Measurements from ENCODE around the gene VIPR2. TPM values are rescaled to one million over a fixed set of nuclear protein-coding genes. Genes with fewer than 3 reads are reported as not detected.

The VIPR2 gene
- total RNA-seq, 1 donor from 2014 or later, result 17.0 TPM

DNA sequence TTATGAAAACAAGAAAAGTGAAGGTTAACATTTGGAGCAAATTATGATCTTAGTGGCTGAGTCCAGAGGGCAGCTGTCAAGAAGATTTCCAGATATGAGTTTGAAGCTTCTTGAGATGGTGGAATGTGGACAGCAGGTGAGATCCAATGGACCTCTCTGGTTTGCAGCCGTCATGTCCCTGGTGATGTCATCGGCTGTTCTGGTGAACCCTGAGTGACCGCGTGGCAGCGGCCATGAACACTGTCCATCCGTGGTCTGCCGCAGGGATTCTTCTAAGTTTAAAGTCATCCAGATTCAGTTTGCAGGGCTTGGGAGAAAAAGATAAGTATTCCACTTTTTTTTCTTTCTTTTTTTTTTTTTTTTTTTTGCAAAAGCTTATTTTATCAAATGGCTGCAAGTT is 15.8 kb upstream of the VIPR2 start:
- DNase-seq (ENCODE audit: missing footprints) (no peak), ATAC-seq (no peak)
- intact Hi-C loops (cut with DNase I), result no loop called here

DNA sequence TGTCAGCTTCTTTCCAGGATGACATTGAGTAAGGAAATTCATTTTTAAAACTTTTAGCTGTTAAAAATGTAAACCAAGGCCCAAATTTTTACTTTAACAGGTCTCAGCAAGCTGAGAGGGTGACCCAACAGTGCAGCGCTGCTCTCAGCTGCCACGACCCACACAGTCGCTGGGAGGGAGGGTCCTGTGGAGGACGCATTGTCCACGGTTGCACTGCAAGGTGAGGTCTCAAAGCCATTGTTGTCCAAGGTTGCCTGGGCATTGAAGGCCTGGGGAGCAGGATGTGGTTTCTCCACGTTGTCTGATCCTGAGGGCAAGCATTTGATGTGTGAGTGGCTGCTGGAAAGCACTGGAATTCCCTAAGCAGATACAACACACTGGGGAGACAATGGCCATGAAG is 15.1 kb upstream of the VIPR2 start:
- intact Hi-C loops (cut with DNase I), result loop anchor here (5.0 kb wide), 1 partner anchor 467 kb away; no protein-coding TSS in a partner anchor
- no peak for DNase-seq (ENCODE audit: missing footprints)
- no peak for ATAC-seq

DNA sequence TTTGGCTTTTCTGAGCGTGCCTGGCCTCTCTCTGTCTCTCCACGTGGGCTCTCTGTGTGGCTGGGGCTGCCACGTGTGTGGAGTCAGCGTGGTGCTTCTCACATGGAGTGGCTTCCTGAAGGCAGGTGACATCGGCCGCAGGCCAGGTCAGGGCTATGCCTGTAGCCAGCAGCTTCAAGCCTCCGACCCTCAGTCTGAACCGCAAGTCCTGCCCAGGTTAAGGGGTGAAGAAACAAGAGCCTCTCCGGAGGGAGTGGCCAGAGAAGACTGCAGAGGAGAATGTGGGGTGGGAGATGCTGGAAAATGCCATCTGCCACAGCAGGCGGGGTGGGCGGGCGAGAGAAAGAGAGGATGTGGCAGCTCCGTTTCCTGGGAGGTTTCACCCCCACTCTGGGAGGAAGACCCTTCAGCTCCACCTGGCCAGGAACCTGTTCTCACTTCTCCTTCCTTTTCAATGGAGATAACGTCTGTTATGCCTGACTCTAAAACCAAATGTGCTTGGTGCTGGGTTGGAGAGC is 14.3 kb upstream of the VIPR2 start:
- ATAC-seq (no peak), DNase-seq (ENCODE audit: missing footprints) (no peak)
- intact Hi-C loops (cut with DNase I), result loop anchor here (5.0 kb wide), 1 partner anchor 467 kb away; no protein-coding TSS in a partner anchor

DNA sequence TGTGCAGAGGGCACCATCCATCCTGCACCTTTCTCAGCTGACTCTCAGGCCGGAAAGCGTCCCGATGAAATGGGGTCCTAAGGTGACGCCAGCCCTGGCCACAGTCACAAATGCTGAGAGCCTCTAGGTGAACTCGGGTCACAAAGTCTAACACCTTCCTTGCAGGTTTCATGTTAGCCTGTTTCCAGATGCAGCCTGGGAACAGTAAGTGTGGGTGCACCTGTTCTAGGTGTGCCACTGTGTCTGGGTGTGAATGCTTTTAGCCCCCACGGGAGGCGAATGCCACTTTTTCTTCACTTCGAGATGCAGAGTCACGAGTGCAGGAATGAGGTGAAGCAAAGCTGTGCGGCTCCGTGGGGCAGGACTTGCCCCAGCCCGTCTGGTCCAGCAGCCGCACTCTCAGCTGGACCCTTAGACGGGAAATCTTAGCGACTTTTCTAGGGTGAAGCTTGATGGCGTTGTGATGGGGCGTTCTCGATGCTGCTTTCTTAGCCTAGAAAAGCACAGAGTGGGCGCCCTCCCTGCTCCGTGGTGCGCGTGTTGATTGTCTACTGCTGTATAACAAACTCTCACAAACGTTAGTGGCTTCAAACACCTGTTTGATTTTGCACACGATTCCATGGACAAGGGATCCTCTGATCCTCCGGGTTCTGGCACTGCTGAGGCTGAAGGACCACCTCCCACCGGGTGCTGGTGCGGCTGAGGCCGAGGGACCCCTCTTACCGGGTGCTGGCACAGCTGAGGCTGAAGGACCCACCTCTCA is 13.6 kb upstream of the VIPR2 start:
- ATAC-seq, result no peak
- intact Hi-C loops (cut with DNase I), result loop anchor here (5.0 kb wide), 1 partner anchor 466 kb away; no protein-coding TSS in a partner anchor

DNA sequence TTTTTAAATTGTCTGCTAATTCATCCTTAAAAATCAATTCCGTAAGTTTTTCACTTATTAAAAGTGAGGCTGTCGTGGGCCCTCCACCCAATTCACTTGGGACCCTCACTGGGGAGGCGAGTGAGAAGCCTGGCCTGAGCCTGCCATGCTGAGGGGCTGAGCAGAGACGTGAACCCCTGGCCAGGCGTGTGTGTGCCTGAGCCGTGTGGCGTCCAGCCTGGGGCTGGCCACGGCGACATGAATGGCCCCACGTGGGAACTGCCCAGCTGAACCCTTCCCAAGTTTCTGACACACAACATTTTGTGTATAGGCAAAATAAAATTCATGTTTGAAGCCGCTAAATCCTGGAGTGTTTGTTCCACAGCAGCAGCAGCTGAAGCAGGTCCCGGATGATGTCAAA is 13.0 kb upstream of the VIPR2 start:
- no peak for ATAC-seq
- DNase-seq (ENCODE audit: missing footprints), result no peak
- intact Hi-C loops (cut with DNase I), result loop anchor here (5.0 kb wide), 1 partner anchor 465 kb away; no protein-coding TSS in a partner anchor

More for the DNA sequence above, 13.6 kb upstream of the VIPR2 start:
- DNase-seq (ENCODE audit: missing footprints), result no peak

DNA sequence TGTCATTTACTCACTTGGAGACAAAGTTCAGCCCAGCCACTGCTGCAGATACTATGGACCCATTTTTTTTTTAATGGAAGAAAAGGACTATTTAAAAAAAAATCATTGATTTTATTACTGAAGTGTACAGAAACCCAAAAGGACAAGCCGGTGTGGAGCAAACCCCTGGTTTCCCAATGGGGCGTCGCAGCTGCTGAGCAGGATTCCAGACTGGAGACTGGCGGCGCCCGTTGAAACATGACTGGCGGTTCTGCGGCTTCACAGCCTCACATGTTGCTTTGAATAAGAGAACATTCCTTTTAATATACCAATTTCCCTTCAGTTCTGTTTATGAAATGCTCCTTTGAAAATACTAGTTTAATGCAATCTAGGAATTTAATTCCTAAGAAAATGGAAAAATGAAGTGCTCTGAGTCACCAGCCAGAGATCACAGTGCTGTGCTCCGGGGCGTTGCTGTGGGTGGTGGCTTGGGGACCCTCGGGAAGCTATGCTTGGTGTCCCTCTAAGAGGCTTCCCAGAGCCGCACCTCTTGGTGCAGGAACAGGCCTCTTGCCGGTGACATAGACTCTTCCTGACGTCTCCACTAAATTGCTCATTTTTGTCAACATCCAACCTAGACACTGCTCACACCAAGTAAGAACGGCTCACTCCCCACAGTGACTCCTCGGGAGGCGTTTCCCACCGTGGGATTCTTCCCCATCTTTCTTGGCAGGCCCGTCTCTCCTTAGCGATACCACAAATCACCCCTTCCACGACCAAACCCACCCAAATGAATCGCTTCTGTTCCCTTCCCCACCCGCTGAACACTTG is 12.0 kb upstream of the VIPR2 start:
- DNase-seq (ENCODE audit: missing footprints), result peak; percentile 30
- intact Hi-C loops (cut with DNase I), result loop anchor here (5.0 kb wide), 1 partner anchor 464 kb away; no protein-coding TSS in a partner anchor
- no peak for ATAC-seq

DNA sequence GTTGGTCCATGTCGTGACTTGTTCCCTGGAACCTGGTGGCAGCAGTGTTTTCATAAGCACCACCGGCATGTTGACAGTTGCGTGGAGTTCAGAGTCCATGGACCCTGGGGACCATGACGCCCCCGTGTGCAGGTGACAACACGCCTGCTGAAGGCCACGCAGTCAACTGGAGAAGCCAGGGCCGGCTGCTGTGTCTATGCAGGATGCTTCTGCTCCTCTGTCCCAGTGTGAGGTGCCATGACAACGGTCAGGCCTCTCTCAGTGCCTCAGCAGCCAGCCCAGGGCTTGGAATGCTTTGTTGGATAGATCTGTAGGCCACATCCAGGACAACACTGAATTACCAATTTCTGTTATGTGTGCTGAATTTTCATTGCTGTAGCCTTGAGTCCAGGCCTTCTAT is 10.7 kb upstream of the VIPR2 start:
- ATAC-seq (no peak), DNase-seq (ENCODE audit: missing footprints) (peak; percentile 48)
- intact Hi-C loops (cut with DNase I), result loop anchor here (5.0 kb wide), 1 partner anchor 463 kb away; no protein-coding TSS in a partner anchor

DNA sequence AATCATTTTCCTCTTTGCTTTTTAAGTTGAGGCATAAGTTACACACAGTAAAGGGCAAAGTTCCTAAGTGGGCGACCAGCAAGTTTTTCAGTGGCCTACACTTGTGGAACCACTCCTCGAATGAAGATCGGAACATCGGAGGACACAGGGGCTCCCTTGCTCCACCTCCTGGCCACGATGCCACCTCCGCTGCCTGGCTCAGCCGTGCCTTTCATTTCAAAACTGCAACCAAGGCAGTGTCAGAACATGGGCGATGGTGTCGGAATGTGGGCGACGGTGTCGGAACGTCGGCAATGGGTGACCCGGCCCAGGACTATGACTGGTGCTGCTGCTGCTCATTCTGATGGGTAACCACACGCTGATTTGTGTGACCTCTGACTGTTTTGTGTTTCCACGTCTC is 9.6 kb upstream of the VIPR2 start:
- DNase-seq (ENCODE audit: missing footprints), result no peak
- intact Hi-C loops (cut with DNase I), result no loop called here
- ATAC-seq, result peak; percentile 58

DNA sequence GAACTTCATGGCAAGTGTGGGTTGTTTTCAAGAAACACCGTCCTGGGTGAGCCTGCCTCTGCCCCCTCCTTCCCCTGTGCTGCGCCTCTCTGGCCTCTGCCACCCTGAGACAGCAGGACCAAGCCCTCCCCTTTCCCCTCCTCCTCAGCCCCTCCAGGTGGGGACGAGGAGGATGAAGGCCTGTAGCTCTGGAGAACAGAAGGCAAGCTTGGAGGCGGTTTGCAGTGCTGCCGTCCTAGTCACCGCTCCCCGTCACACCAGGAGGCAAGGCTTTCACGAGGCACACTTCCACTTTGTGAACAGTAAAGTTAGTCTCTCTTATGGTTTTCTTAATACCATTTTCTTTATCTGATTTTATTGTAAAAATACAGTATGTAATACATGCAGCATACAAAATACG is 8.8 kb upstream of the VIPR2 start:
- DNase-seq (ENCODE audit: missing footprints) (no peak), ATAC-seq (no peak)
- intact Hi-C loops (cut with DNase I), result no loop called here

DNA sequence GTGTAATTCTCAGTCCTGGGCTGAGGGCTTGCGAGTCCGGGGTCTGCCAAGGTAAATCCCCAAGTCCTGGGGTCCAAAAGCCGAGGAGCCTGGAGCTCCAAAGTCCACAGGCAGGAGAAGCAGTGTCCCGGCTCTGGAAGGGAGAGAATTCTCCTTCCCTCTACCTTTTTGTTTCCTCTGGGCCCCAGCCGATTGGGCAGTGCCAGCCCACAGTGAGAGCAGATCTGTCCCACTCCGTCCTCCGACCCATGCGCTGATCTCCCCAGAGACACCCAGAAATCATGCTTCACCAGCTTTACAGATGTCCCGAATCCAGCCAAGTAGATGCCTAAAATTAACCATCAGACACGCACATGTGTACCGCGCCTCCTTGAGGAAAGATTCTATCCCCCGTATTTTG is 8.1 kb upstream of the VIPR2 start:
- no peak for DNase-seq (ENCODE audit: missing footprints)
- intact Hi-C loops (cut with DNase I), result no loop called here
- ATAC-seq, result no peak

DNA sequence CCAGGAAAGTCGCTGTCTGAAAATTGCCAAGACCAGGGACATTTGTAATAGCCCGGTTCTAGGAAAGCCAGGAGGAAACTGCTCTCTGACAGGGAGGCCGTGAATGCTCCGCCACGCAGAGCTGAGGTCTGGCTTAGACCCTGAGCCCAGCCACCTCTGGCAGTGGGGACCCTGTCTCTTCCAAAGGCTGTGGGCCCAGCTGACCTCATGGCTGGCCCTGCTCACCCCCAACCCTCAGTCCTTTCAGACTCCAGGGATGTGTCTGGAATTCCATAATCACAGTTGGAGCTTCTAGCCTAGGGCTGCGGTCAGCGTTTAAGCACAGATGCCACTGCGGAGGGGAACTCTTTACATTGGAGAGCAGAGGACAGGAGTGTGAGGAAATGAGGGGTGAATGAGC is 6.6 kb upstream of the VIPR2 start:
- ATAC-seq, result no peak
- intact Hi-C loops (cut with DNase I), result no loop called here
- DNase-seq (ENCODE audit: missing footprints), result no peak

DNA sequence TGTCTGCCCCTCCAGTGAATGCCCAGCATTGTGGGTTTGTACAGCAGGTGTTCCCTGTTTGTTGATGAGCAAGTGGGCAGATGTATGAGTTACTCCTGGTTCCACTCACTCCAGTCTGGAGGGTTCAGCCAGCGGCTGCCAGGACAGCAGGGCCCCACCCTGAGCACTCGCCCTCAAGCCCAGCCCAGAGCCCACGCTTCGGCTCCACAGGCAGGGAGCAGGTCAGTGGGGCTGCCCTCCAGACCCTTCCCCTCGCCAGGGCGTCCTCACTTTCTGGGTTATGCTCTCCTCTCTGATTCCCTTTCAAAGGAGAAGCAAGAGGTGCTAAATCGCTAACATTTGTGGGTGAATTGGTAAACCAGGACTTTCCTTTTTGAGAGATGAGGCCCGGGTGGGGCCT is 4.8 kb upstream of the VIPR2 start:
- ATAC-seq (no peak), DNase-seq (ENCODE audit: missing footprints) (no peak)
- intact Hi-C loops (cut with DNase I), result no loop called here

DNA sequence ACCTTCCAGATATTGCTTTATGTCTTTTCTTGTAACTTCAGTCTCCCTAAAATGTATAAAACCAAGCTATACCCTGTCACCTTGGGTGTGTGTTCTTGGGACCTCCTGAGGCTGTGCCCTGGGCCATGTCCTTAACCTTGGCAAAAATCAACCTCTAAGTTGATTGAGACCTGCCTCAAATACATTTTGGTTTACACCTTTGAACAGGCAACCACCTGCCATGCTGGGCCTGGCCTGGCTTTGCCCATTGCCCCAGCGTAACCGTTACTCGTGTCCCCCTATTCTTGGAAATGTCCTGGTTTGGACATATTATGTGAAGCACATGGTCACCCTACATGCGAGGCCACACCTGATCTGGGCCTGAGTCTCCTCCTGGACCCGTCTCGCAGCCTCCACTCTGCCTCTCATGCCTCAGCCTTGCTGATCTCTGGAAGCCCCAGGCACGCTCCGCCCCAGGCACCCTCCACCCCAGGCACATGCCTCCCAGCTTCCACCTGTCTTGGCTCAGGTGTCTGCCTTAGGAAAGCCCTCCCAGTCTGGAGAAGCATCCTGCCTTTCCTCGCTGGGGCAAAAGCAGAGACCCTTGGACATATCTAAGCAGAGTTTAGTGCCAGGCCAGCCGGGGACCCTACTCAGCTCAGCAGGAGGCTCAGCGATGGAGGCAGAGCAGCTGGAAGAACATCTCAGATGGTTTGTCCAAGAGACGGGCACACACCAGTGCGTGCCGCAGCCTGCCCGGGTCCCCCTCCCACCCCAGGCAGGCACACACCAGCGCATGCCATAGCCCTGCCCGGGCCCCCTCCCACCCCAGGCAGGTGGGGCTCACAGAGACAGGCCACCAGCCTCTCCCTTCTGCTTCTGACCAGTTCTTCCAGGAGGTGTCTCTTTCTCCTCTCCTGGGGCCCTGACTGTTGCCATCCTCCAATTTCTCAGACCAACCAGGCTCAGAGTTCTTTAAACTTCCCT is 4.0 kb upstream of the VIPR2 start:
- no peak for DNase-seq (ENCODE audit: missing footprints)
- intact Hi-C loops (cut with DNase I), result no loop called here
- ATAC-seq, result no peak

DNA sequence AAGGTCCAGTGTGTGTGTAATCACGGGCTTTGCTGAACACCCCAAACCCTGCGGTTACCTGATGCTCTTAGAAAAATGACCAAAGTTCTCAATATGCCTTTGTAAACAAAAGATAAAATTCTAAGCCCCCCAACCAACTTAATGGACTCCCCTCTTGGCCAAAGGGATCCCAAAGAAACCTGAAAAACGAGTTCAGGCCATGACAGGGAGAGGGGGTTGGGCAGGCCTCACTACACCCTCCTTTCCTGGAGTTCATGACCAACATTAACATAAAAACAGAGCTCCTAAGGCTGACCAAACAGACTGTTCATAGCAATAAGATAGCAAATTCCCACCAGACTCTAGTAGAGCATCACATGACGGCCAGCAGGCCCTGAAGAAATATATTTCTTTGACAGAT is 3.0 kb upstream of the VIPR2 start:
- intact Hi-C loops (cut with DNase I), result no loop called here
- ATAC-seq, result peak; percentile 16
- DNase-seq (ENCODE audit: missing footprints), result no peak

DNA sequence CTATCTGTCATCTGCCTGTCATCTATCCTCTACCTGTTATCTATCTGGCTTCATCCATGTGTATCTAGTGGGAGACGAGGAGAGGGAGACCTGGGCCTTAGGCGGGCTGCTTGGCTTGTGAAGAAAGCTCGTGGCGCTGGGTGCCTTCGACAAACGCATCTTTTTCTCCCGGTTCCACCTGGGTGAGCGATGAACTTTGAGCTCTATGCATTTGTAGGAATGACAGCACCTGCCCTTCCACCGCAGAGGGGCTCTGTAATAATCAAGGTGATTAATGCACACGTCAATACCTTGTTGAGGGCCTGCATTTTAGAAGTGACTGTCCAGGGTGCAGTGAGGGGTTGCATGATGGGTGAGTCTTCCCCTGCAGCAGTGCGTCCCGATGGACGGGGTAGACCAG is 2.6 kb upstream of the VIPR2 start:
- DNase-seq (ENCODE audit: missing footprints) (no peak), ATAC-seq (no peak)
- intact Hi-C loops (cut with DNase I), result no loop called here

DNA sequence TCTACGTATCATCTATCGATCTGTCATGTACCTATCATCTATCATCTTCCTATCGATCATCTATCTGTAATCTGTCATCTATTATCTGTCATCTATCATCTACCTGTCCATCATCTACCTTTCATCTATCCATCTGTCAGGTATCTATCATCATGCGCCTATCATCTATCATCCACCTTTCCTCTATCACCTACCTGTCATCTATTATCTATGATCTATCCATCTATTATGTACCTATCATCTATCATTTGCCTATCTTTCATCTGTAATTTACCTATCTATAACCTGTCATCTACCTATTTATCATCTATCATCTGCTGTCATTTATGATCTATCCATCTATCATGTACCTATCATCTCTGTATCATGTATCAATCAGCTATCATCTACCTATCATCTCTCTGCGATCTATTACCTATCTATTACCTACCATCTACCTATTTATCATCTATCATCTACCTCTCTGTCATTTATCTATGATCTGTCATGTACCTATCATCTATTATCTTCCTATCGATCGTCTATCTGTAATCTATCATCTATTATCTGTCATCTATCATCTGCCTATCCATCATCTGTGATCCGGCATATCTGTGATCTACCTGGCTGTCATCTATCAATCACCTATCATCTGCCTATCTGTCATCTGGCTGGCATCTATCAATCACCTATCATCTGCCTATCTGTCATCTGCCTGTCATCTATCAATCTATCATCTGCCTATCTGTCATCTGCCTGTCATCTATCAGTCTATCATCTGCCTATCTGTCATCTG is 1.6 kb upstream of the VIPR2 start:
- no peak for ATAC-seq
- DNase-seq (ENCODE audit: missing footprints), result no peak
- intact Hi-C loops (cut with DNase I), result no loop called here

DNA sequence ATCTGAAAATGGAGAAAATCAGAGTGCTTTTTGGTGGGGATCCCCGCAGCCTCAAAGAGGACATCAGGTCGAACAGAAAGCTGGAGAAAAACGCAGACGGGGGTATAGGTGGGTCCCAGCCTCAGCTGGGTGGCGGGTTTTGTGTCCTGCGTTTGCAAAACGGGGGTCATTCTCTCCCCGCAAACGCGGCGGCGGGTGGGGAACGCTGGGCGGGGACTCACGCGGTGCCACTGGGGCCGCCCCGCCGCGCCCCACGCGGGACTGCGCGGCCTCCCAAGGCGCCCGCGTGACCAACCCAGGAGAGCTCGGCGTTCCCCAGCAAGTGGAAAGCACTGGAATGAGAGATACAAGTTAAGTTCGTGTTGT is 806 bp upstream of the VIPR2 start:
- ATAC-seq (no peak), DNase-seq (ENCODE audit: missing footprints) (no peak)
- intact Hi-C loops (cut with DNase I), result no loop called here
